ENCODE data around the gene VPS37B. TPM values are rescaled to one million over a fixed set of nuclear protein-coding genes. Genes with fewer than 3 reads are reported as not detected.

The VPS37B gene
- total and polyA plus RNA-seq, 8 donors, result 13.4 to 105 (median 47.8) TPM

GRCh38 chr12:122860040-122860853 lies 35.7 kb downstream of the VPS37B start:
- Histone ChIP-seq H3K27me3 (no peaks in the 10 kb centered on the region), H3K36me3 (peaks cover 52 to 84% (median 77%) of the 10 kb centered on the region in 4 donors), H3K9me3 (no peaks in the 10 kb centered on the region), H3K27ac (peak overlapping the region; percentile 13 to 72 (median 56)), H3K4me1 (peaks cover 15 to 67% (median 53%) of the 10 kb centered on the region in 4 donors), H3K4me3 (no peak overlapping the region)
- DNase-seq, result peak; percentile 87 to 94
- no peak for TF ChIP-seq POLR2A (IDR thresholded peaks at IDR 0.05)
- TF ChIP-seq CTCF (IDR thresholded peaks at IDR 0.05), result peak in 5 of 7 experiments; percentile 90 to 98 (median 96)
- peak in 1 of 3 donors; percentile 80 for TF ChIP-seq POLR2AphosphoS5 (IDR thresholded peaks at IDR 0.05)
- intact Hi-C loops (cut with DNase I; ENCODE audit: low total_unique reads), result no loop called here
- WGBS, 5 donors, result 20 to 41% (median 25%) methylated on average over 15 to 28 of the region's 28 CpGs

GRCh38 chr12:122859303-122860039 lies 36.5 kb downstream of the VPS37B start:
- Histone ChIP-seq H3K36me3 (peaks cover 57 to 84% (median 77%) of the 10 kb centered on the region in 4 donors), H3K4me1 (peaks cover 15 to 59% (median 45%) of the 10 kb centered on the region in 4 donors), H3K9me3 (no peaks in the 10 kb centered on the region), H3K27ac (peak overlapping the region in 3 of 5 donors; percentile 56 to 70 (median 56)), H3K4me3 (no peak overlapping the region), H3K27me3 (no peaks in the 10 kb centered on the region)
- 69 to 85% (median 78%) methylated on average over 15 to 26 of the region's 26 CpGs for WGBS, 5 donors
- no peak for DNase-seq
- no peak for TF ChIP-seq EP300 (IDR thresholded peaks at IDR 0.05)
- TF ChIP-seq POLR2AphosphoS5 (IDR thresholded peaks at IDR 0.05), result no peak
- TF ChIP-seq POLR2A (IDR thresholded peaks at IDR 0.05), result no peak
- TF ChIP-seq CTCF (IDR thresholded peaks at IDR 0.05), result no peak
- intact Hi-C loops (cut with DNase I; ENCODE audit: low total_unique reads), result loop anchor here (5.0 to 10.0 kb wide), 2 partner anchors 65 to 93 kb away; no protein-coding TSS in a partner anchor

DNA sequence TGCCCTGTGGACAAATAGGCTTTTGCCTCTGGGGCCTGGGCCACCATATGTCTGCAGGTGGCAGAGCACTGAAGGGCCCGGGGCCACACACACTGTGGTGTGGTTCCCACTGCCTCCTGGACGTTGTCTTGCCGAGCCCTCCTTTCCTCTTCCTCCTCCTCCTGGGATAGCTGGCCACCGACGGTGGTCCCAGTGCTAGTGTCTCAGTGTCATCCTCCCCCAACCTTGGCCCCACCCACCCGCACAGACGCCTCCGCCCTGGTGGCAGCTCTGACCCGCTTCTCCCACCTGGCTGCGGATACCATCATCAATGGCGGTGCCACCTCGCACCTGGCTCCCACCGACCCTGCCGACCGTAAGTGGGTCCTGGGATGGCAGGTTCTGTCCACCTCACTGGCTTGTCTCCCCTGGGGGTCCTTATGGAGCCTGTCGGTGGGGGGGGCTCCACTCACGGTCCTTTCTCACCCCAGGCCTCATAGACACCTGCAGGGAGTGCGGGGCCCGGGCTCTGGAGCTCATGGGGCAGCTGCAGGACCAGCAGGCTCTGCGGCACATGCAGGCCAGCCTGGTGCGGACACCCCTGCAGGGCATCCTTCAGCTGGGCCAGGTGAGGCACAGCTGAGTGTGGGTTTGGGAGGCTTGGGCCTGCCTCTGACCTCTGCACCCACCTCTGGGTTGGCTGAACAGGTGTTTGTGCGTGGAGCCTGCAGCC lies 37.2 kb downstream of the VPS37B start:
- 82 to 90% (median 85%) methylated on average over 15 to 22 of the region's 22 CpGs for WGBS, 5 donors
- DNase-seq, result no peak
- TF ChIP-seq CTCF (IDR thresholded peaks at IDR 0.05) (no peak), POLR2AphosphoS5 (IDR thresholded peaks at IDR 0.05) (no peak), EP300 (IDR thresholded peaks at IDR 0.05) (no peak), POLR2A (IDR thresholded peaks at IDR 0.05) (no peak)
- no peak overlapping the region for H3K4me3 ChIP-seq
- H3K36me3 ChIP-seq, result peaks cover 53 to 86% (median 81%) of the 10 kb centered on the region in 4 donors
- peak overlapping the region in 3 of 5 donors; percentile 14 to 56 (median 26) for H3K27ac ChIP-seq
- no peaks in the 10 kb centered on the region for H3K27me3 ChIP-seq
- H3K9me3 ChIP-seq, result no peaks in the 10 kb centered on the region
- intact Hi-C loops (cut with DNase I; ENCODE audit: low total_unique reads), result loop anchor here (5.0 to 10.0 kb wide), 2 partner anchors 64 to 94 kb away; no protein-coding TSS in a partner anchor
- peaks cover 15 to 56% (median 45%) of the 10 kb centered on the region in 4 donors for H3K4me1 ChIP-seq

Measured in stomach (tissue), 9 donors.